Upper lobe of left lung (tissue), 6 donors: ENCODE measurements around the gene SH3BGRL2. TPM values are rescaled to one million over a fixed set of nuclear protein-coding genes. Genes with fewer than 3 reads are reported as not detected.
"Not testable (repeated sequence)": the region's sequence is repeated elsewhere in the genome, so short reads cannot be mapped to it uniquely, and the experiment has no call there.

Experiments
- ATAC-seq, 2 donors: fragments of 200-7000 bp; cut with Tn5 transposase; one replicate each; pipeline ENCODE4 v1.9.1; 2022; ENCODE audit warnings: mild to moderate bottlenecking in 2 of 2, moderate library complexity in 2 of 2; ENCODE audit not compliant: low FRiP score in 2 of 2
- DNase-seq, 2 donors: peaks; one replicate each; pipeline ENCODE4 v3.0.0-alpha.2; 2019 to 2020
- H3K27ac ChIP-seq, 4 donors: fragments of 200-600 bp; sonication (generic); one replicate each; pipeline ENCODE4 v1.5.1; 2016 to 2019
- H3K27me3 ChIP-seq, 4 donors: fragments of 200-600 bp; sonication (generic); one replicate each; pipeline ENCODE4 v1.5.1; 2017 to 2019
- H3K36me3 ChIP-seq, 4 donors: fragments of 200-600 bp; sonication (generic); one replicate each; pipeline ENCODE4 v1.5.1; 2016 to 2019
- H3K4me1 ChIP-seq, 4 donors: fragments of 200-600 bp; sonication (generic); one replicate each; pipeline ENCODE4 v1.5.1; 2018 to 2019
- H3K4me3 ChIP-seq, 4 donors: fragments of 200-600 bp; sonication (generic); one replicate each; pipeline ENCODE4 v1.5.1; 2017 to 2019; ENCODE audit warnings: mild to moderate bottlenecking in 2 of 4, moderate library complexity in 1 of 4
- H3K9me3 ChIP-seq, 4 donors: fragments of 200-600 bp; sonication (generic); one replicate each; pipeline ENCODE4 v1.5.1; 2018 to 2019
- EP300 ChIP-seq, 4 donors: sonication (generic); formaldehyde crosslinking; IDR thresholded peaks; one replicate each; pipeline ENCODE4 v1.5.1; 2017; ENCODE audit warnings: antibody characterized with exemption in 4 of 4, control low read depth in 2 of 4
- POLR2A ChIP-seq, 4 donors: fragments of 450-650 bp; IDR thresholded peaks; one replicate each; pipeline ENCODE4 v1.5.1; 2016 to 2017; ENCODE audit warnings: antibody characterized with exemption in 4 of 4, mild to moderate bottlenecking in 2 of 4
- POLR2AphosphoS5 ChIP-seq, 2 donors: sonication (generic); formaldehyde crosslinking; IDR thresholded peaks; one replicate each; pipeline ENCODE4 v1.5.1; 2017; ENCODE audit warnings: antibody characterized with exemption in 2 of 2
- WGBS, 2 donors: methylation state at CpG; one replicate each; pipeline ENCODE4 v1.1.5; 2017 to 2018; 5-methylcytosine and 5-hydroxymethylcytosine counted together
- total RNA-seq, 6 donors: library from RNA; depleted of rRNA in 4 of 6; stranded (reverse); fragments of >200 nt in 4 of 6; gene quantifications; one replicate each; pipeline versions ENCODE4 v1.1.0 to v1.2.1, GENCODE V29; 2016 to 2021
- TF ChIP-seq, protein P1 (sequence below), 6 experiments: fragments of 450-650 bp in 4 of 6; fragments of 200-600 bp in 2 of 6; sonication (generic) in 2 of 6; IDR thresholded peaks; one replicate each; pipeline ENCODE4 v1.5.1; 2016 to 2019; ENCODE audit warnings: antibody characterized with exemption in 6 of 6
- donor health status: DM: no; HTN: no; CAD: no; lungs with moderate emphysema.
- donor health status: DM: no; HTN: yes; CAD: no; lungs with severe emphysema.

Gene SH3BGRL2
- total RNA-seq, 6 donors from 2014 or later = 23.6 to 65.8 (median 25.4) TPM

DNA sequence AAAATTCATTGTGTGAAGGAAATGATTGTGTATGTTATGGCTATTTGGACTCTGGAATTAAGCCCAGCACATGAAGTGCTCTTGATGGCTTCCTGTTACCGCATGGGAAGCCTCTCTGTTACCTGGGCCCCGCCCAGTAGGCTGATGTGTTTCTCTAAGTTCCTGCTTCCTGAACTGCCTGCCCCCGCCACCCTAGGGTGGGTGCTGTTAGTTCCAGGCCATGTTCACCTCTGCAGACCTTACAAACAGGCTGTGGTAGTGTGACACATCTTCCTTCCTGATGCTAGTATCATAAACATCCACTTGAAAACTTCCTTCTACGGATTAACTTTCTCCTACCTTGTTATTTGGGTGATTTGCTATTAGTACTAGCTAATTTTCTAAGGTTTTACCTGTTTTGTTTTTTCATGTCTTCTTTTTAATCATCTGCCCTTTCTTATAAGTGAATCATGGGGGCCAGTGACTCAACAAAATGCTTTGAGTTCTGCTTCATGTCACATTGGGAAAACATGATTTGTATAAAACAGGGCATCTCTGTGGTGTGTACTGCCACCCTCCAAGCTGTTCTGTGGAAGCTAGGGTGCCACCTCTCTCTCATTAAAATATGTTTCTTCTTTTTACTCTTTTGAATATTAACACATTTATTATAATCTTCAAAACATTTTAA, 40.6 kb downstream of the SH3BGRL2 start:
- H3K27ac ChIP-seq = peak overlapping the region; percentile 70 to 79 (median 76)
- TF ChIP-seq POLR2AphosphoS5 (IDR thresholded peaks at IDR 0.05) (peak in 1 of 2 donors; percentile 87), EP300 (IDR thresholded peaks at IDR 0.05) (peak in 2 of 4 donors; percentile 79 to 89), POLR2A (IDR thresholded peaks at IDR 0.05) (peak in 1 of 4 donors; percentile 22)
- TF ChIP-seq, protein P1, sequence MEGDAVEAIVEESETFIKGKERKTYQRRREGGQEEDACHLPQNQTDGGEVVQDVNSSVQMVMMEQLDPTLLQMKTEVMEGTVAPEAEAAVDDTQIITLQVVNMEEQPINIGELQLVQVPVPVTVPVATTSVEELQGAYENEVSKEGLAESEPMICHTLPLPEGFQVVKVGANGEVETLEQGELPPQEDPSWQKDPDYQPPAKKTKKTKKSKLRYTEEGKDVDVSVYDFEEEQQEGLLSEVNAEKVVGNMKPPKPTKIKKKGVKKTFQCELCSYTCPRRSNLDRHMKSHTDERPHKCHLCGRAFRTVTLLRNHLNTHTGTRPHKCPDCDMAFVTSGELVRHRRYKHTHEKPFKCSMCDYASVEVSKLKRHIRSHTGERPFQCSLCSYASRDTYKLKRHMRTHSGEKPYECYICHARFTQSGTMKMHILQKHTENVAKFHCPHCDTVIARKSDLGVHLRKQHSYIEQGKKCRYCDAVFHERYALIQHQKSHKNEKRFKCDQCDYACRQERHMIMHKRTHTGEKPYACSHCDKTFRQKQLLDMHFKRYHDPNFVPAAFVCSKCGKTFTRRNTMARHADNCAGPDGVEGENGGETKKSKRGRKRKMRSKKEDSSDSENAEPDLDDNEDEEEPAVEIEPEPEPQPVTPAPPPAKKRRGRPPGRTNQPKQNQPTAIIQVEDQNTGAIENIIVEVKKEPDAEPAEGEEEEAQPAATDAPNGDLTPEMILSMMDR (IDR thresholded peaks at IDR 0.05) = no peak

DNA sequence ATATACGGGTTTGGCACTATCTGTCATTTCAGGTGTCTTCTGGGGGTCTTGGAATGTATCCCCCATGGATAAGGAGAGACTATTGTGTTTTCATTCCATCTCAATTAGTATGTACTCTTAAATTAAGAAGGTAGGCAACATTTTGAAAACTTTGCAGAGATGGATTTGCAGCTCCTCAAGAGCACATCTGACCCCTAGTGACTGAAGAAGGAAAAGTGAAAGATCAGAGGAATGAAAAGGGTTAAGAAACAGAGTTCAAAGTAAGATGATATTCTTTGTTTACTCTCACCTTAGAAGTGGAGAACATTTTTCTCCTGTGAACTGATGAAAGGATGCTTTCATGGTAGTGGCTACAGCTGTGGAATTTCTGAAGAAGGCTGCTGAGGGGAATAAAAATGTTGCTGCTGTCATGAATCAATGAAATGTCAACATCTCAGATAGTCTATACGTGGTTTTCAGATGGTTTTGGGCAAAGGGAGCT, 41.5 kb downstream of the SH3BGRL2 start:
- peaks cover 19 to 32% (median 27%) of the 10 kb centered on the region in 4 donors for H3K4me1 ChIP-seq
- no peak for ATAC-seq

More for the DNA sequence above, 40.6 kb downstream of the SH3BGRL2 start:
- Histone ChIP-seq H3K27me3 (no peaks in the 10 kb centered on the region), H3K9me3 (no peaks in the 10 kb centered on the region), H3K36me3 (peaks cover 0 to 10% (median 0%) of the 10 kb centered on the region in 4 donors), H3K4me1 (peaks cover 19 to 32% (median 27%) of the 10 kb centered on the region in 4 donors), H3K4me3 (no peak overlapping the region)
- WGBS, 2 donors = 12 to 28% methylated on average over 4 of the region's 4 CpGs
- ATAC-seq (peak; percentile 57 to 83), DNase-seq (peak in 1 of 2 donors; percentile 91)

DNA sequence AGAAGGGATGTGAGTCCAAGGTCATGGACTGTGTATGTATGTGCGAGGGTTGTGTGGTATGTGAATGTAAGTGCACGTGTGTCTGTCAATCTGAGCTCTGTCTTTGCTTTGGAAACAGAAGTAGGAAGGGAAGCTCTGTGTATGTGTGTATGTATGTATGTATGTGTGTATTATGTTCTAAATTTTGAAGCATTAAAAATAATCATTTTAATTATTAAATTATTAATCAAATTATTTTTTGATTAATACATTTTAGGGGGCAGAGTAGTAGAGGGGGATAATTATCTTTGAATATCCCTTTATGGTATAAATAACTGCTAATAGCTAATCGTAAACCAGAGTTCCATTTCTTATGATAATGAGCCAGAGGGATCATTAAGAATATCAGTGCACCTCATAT, 42.8 kb downstream of the SH3BGRL2 start:
- no peaks in the 10 kb centered on the region for H3K9me3 ChIP-seq
- H3K4me3 ChIP-seq = no peak overlapping the region
- no peak overlapping the region for H3K27ac ChIP-seq
- ATAC-seq (no peak), DNase-seq (no peak)
- H3K27me3 ChIP-seq = no peaks in the 10 kb centered on the region
- WGBS, 2 donors = 85 to 89% methylated on average over 3 of the region's 3 CpGs
- H3K36me3 ChIP-seq = peaks cover 0 to 10% (median 0%) of the 10 kb centered on the region in 4 donors
- H3K4me1 ChIP-seq = peaks cover 19 to 31% (median 24%) of the 10 kb centered on the region in 4 donors
- no peak for TF ChIP-seq POLR2AphosphoS5 (IDR thresholded peaks at IDR 0.05)
- no peak for TF ChIP-seq EP300 (IDR thresholded peaks at IDR 0.05)
- TF ChIP-seq POLR2A (IDR thresholded peaks at IDR 0.05) = no peak
- TF ChIP-seq, protein P1 (IDR thresholded peaks at IDR 0.05) = no peak

More for the DNA sequence above, 41.5 kb downstream of the SH3BGRL2 start:
- Histone ChIP-seq H3K27me3 (no peaks in the 10 kb centered on the region), H3K4me3 (no peak overlapping the region), H3K9me3 (no peaks in the 10 kb centered on the region), H3K27ac (peak overlapping the region; percentile 70 to 79 (median 76)), H3K36me3 (peaks cover 0 to 10% (median 0%) of the 10 kb centered on the region in 4 donors)
- no peak for TF ChIP-seq POLR2A (IDR thresholded peaks at IDR 0.05)
- TF ChIP-seq, protein P1 (IDR thresholded peaks at IDR 0.05) = peak in 3 of 6 experiments; percentile 29 to 44 (median 34)
- DNase-seq = no peak
- 31 to 37% methylated on average over 2 of the region's 2 CpGs for WGBS, 2 donors

DNA sequence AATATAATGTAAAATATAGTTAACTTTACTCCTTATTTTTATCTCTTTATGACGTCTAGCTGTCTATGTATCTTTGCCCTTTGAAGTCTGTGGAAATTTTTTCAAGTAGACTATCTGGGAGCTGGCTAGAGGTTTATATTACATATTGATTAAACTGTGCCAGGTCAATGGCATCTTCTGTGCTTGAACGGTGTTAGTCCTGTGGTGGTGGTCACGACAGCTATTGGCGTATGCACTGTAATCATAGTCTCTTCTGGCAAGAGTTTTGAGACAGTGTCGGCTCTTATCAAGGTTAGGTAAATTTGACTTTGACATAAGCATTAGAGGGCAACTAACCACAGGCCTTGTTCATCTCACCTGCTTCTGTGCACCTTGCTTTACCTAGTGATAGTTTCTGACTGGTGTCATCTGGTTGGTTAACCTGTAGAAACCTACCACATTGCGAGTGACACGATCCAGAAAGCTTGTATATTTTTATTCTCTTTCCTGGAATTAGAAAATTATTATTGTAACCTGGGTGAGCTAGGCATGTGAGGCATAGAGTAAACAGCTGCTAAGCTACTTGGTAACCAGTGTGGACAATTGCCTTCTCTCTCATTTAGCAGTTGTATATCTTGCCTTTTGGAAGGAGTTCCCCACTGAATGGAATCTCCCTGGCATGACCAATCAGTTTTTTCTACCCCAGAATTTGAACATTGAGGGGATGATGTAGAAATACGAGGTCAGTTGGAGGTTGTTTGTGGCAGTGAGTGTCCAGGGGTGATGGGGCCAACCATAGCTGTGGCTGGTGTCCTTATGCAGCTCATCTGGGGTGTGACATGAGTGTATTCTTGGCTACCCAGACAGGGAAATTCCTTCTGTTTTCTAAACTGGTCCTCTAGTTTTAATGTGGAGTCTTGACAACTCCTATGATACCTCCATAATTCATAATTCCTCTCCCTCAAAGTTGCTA, 45.9 kb downstream of the SH3BGRL2 start:
- Histone ChIP-seq H3K27ac (no peak overlapping the region), H3K4me3 (no peak overlapping the region), H3K9me3 (no peaks in the 10 kb centered on the region), H3K27me3 (no peaks in the 10 kb centered on the region), H3K4me1 (peaks cover 6 to 9% (median 6%) of the 10 kb centered on the region in 4 donors), H3K36me3 (peaks cover 0 to 10% (median 0%) of the 10 kb centered on the region in 4 donors)
- WGBS, 2 donors = 77 to 83% methylated on average over 8 of the region's 8 CpGs
- TF ChIP-seq POLR2AphosphoS5 (IDR thresholded peaks at IDR 0.05) (no peak), POLR2A (IDR thresholded peaks at IDR 0.05) (no peak), EP300 (IDR thresholded peaks at IDR 0.05) (no peak)
- TF ChIP-seq, protein P1 (IDR thresholded peaks at IDR 0.05) = no peak
- DNase-seq (no peak), ATAC-seq (no peak)

DNA sequence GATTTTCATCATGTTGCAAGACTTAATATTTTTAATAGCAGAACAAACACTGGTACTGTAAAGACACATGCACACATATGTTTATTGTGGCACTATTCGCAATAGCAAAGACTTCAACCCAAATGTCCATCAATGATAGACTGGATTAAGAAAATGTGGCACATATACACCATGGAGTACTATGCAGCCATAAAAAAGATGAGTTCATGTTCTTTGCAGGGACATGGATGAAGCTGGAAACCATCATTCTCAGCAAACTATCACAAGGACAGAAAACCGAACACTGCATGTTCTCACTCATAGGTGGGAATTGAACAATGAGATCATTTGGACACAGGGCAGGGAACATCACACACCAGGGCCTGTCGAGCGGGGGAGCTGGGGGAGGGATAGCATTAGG, 51.6 kb downstream of the SH3BGRL2 start:
- H3K27ac ChIP-seq, H3K27me3 ChIP-seq, ATAC-seq, H3K36me3 ChIP-seq, H3K9me3 ChIP-seq, H3K4me3 ChIP-seq, DNase-seq: not testable (repeated sequence)
- 96 to 97% methylated on average over 4 of the region's 4 CpGs for WGBS, 2 donors
- peaks cover 3 to 13% (median 9%) of the 10 kb centered on the region in 4 donors for H3K4me1 ChIP-seq
